Left ventricle myocardium superior (tissue), 1 donor: ENCODE data around the gene TRAPPC5. TPM values are rescaled to one million over a fixed set of nuclear protein-coding genes. Genes with fewer than 3 reads are reported as not detected.
A peak's percentile ranks its signal among the peaks of the same experiment; 100 is the strongest.

Experiments
- ATAC-seq: fragments of 200-7000 bp; cut with Tn5 transposase; one replicate; pipeline ENCODE4 v1.9.1; 2020; ENCODE audit warnings: mild to moderate bottlenecking, moderate library complexity
- DNase-seq: peaks from one replicate; pipeline ENCODE4 v3.0.0-alpha.2; 2020
- intact Hi-C: fragments of 100-400 bp; cut with micrococcal nuclease; formaldehyde crosslinking; loops from one replicate; pipeline ENCODE4 v1.11.0; 2022
- total RNA-seq: library from RNA; stranded (reverse); fragmentation: NEBNext Ultra II Directional; extraction: Animal tissue kit (Norgen Biotek cat#: 25700); gene quantifications from one replicate; pipeline ENCODE4 v1.2.1, GENCODE V29; 2021
- donor health status: DM: no; HTN: yes; CAD: no; lungs with severe emphysema.

TRAPPC5 gene
- total RNA-seq, 1 donor from 2014 or later, result 111 TPM

GRCh38 chr19:7644550-7644877, 36.1 kb upstream of the TRAPPC5 start:
- DNase-seq (no peak), ATAC-seq (no peak)
- intact Hi-C loops, result no loop called here

GRCh38 chr19:7645163-7645562, 35.5 kb upstream of the TRAPPC5 start:
- intact Hi-C loops, result no loop called here
- DNase-seq (no peak), ATAC-seq (no peak)

DNA sequence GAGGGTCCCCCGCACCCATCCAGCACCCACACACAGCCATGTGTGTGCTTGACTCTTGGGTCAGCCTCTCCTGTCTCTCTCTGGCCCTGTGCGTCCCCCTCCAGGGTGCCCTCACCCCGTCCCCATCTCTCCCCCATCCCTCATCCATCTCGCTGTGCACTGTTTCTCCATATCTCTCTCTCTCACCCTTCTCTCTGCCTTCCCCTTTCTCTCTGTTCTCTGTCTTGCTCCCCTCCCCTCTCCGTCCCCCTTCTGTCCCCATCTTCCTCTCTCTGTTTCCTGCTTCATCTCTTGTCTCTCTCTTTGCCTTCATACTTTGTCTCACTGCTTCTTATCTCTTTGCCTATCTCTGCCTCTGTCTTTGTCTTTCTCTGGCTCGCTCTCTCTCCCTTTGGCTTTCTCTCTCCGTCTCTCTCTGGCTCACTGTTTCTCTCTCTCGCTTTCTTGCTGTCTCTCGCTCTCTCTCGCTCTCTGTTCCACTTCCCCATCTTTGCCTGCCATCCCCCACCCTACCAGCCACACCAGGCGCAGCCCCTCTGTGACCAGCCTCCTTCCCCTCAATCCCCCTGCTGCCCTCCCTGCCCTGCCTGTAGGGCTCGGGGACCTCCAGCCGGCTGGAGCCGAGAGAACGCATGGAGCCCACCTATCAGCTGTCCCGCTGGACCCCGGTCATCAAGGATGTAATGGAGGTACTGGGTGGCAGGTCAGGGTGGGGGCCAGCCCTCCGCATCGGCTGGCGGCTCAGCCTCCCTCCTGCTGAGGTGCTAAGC, 34.8 kb upstream of the TRAPPC5 start:
- DNase-seq (no peak), ATAC-seq (no peak)
- intact Hi-C loops, result no loop called here

DNA sequence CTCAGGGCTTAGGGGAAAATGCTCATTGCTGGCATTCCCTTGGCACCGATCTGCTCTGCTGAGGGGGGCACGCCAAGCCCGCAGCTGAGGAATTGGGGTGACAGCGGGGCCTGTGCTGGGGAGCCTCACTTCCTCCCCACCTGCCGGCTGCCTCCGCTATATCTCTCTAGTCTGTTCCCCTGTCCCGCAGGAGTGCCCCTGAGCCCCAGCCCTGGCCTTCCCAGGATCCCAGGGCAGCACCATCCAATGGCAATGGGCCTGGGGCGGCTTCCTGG, 34.3 kb upstream of the TRAPPC5 start:
- DNase-seq, result no peak
- no peak for ATAC-seq
- intact Hi-C loops, result no loop called here

DNA sequence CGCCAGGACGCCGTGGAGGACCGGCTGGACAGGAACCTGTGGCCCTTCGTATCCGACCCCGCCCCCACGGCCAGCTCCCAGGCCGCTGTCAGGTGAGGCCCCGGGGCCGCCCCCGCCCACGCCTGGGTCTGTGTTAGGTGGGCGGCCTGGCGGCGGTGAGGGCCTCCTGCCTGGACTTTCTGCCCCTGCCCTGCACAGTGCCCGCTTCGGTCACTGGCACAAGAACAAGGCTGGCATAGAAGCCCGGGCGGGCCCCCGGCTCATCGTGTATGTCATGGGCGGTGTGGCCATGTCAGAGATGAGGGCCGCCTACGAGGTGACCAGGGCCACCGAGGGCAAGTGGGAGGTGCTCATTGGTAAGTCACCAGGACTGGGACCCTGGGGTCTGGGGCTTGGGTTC, 33.5 kb upstream of the TRAPPC5 start:
- no peak for ATAC-seq
- intact Hi-C loops, result no loop called here
- DNase-seq, result no peak

GRCh38 chr19:7648265-7649014, 32.2 kb upstream of the TRAPPC5 start:
- intact Hi-C loops, result no loop called here
- peak; percentile 43 for ATAC-seq
- no peak for DNase-seq

DNA sequence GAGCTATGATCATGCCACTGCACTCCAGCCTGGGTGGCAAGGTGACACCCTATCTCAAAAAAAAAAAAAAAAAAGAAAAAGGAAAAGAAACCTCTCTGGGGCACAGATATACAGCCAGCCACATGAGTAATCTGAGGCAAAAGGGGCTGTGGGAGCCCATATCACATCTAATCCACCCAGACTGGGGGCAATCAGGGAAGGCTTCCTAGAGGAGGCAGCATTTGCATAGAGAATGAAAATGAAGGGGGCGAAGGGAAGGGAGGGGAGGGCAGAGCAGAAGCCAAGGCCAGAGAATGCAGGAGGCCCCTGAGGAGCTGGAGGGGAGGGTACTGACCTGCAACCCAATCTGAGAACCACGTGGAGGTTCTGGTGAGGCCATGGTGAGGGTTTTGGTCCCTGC, 30.5 kb upstream of the TRAPPC5 start:
- DNase-seq (no peak), ATAC-seq (no peak)
- intact Hi-C loops, result no loop called here

- intact Hi-C loops, result no loop called here
- ATAC-seq, result peak; percentile 84
- peak; percentile 89 for DNase-seq
Observed at GRCh38 chr19:7652061-7652641, 28.5 kb upstream of the TRAPPC5 start.

GRCh38 chr19:7654401-7654800, 26.2 kb upstream of the TRAPPC5 start:
- ATAC-seq (no peak), DNase-seq (no peak)
- intact Hi-C loops, result no loop called here

DNA sequence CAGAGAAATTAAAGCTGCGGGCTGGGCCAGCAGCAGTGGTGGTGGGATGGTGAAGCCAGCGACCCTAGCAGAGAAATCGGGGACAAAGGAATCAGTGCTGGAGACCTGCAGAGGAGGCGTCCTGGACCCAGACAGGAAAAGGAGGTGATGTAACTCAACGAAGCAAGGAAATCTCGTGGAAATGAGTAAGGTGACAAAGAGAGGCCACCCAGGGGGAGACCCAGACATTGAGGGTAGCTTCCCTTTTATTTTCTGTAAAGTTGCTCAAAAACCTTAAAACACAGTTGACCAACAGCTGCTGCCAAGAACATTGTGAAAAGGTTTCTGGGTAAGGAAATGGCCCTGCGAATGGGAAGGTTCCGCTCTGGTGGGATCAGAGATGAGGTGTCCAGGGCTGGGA, 25.1 kb upstream of the TRAPPC5 start:
- intact Hi-C loops, result no loop called here
- DNase-seq (no peak), ATAC-seq (no peak)

DNA sequence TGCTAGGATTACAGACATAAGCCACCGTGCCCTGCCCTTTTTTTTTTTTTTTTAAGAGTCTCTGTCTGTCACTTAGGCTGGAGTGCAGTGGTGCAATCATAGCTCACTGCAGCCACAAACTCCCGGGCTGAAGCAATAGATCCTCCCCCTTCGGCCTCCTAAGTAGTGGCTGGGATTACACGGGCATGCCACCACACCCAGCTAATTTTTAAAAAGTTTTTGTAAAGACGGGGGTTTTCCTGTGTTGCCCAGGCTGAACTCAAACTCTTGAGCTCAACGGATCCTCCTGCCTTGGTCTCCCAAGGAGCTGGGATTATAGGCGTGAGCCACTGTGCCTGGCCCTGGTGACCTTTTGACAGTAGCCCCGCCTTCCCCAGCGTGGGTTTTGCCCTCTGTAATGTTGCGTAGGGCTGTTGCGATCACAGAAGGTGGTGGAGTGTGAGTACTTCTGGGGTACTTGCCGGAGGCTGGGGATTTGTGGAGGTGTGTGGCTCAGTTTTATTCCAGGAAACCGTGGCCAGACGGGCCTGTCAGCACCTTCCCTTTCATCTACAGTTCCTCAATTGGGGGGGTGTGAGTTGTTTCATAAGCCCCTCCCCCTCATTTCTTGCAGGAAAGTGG, 23.4 kb upstream of the TRAPPC5 start:
- DNase-seq (no peak), ATAC-seq (peak; percentile 59)
- intact Hi-C loops, result no loop called here

GRCh38 chr19:7658219-7658686, 22.4 kb upstream of the TRAPPC5 start:
- no peak for DNase-seq

GRCh38 chr19:7661744-7662538, 18.7 kb upstream of the TRAPPC5 start:
- ATAC-seq, result no peak
- intact Hi-C loops, result no loop called here

More at GRCh38 chr19:7658219-7658686, 22.4 kb upstream of the TRAPPC5 start:
- no peak for ATAC-seq
- intact Hi-C loops, result no loop called here

GRCh38 chr19:7662657-7663056, 18.0 kb upstream of the TRAPPC5 start:
- no peak for DNase-seq
- intact Hi-C loops, result no loop called here
- ATAC-seq, result no peak

More at GRCh38 chr19:7661744-7662538, 18.7 kb upstream of the TRAPPC5 start:
- no peak for DNase-seq

DNA sequence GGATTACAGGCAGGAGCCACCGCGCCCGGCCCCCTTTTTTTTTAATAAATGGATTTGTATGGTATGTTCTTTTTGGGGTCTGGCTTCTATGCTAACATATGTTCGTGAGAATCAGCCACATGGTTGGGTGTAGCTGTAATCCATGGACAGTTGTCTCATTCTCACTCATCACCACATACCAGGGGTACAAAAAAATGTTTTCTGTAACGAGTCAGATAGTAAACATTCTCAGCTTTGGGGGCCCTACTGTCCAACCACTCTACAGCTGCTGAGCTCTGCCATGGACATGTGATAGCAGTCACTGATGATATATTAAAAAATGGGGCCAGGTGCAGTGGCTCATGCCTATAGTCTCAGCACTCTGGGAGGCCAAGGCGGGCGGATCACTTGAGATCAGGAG, 16.9 kb upstream of the TRAPPC5 start:
- intact Hi-C loops, result no loop called here
- DNase-seq (no peak), ATAC-seq (no peak)

DNA sequence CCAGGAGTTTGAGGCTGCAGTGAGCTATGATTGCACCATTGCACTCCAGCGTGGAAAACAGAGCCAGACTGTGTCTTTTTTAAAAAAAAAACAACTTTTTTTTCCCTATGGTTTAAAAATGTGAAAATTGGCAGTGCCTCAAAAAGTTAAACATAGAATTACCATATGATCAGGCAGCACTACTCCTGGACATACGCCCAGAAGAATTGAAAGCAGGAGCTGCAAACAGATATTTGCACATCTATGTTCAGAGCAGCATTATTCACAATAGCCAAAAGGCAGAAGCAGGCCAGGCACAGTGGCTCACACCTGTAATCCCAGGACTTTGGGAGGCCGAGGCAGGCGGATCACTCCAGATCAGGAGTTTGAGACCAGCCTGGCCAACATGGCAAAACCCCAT, 15.6 kb upstream of the TRAPPC5 start:
- no peak for ATAC-seq
- intact Hi-C loops, result no loop called here

DNA sequence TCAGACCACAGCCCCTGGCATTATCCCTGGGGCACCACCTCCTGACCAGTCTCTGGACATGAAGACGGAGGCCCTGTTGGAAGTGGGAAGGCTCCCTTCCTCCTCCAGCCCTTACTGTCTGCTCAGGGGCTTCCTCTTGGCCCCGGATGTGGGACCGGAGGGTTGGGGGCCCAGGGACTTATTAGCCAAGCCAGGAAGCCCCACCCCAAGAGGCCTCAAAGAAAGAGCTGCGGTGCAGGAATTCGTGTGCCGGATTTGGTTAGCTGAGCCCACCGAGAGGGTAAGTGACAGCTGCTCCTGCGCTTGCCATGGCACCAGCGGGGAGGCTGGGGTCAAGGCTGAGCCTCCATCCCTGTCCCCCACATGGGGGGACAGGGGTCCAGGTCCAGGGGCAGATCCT, 11.8 kb upstream of the TRAPPC5 start, which contains the start of gene RETN:
Gene RETN, plus strand, starts transcription at position 208 of the 400 bp plus-strand sequence. CDS start 278 bp downstream, outside the sequence.
- ATAC-seq, result no peak
- intact Hi-C loops, result no loop called here
- DNase-seq, result no peak

More for the DNA sequence above, 15.6 kb upstream of the TRAPPC5 start:
- DNase-seq, result no peak

DNA sequence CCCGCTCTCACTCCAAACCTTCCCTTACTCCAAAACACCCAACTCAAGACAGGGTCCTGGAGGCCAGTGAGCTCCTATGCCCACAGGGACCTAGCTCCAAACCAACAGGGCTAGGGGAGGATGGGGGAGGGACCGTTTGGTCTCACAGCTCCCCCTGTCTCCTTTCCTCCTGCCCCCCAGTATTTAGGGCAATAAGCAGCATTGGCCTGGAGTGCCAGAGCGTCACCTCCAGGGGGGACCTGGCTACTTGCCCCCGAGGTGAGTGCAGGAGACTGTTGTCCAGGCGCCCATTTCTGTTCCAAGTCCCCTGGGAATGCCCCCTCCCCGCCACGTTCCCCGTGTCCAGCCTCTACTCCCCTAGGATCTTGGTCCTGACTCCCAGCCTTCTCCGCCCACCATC, 11.0 kb upstream of the TRAPPC5 start:
- ATAC-seq (no peak), DNase-seq (no peak)
- intact Hi-C loops, result no loop called here

DNA sequence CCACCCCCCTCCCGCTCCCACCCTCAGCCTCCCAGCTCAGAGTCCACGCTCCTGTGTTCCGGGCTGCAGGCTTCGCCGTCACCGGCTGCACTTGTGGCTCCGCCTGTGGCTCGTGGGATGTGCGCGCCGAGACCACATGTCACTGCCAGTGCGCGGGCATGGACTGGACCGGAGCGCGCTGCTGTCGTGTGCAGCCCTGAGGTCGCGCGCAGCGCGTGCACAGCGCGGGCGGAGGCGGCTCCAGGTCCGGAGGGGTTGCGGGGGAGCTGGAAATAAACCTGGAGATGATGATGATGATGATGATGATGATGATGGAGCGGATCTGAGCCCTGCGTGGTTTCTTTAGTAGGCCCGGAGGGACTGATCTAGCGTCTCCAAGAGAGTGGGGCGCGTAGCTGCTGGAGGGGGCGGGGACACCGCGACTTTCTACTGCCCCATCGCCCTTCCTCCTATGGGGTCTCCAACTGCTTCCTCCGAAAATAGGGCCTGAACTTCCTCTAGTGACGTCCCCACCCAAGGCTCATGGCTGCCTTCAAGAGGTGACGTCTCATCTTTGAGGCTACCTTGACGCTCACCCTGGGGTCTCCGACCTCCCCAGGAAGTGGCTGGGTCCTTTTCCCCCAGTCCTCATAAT, 10.4 kb upstream of the TRAPPC5 start:
- ATAC-seq, result no peak
- intact Hi-C loops, result no loop called here
- DNase-seq, result no peak
